Adrenal gland (tissue), 5 donors: ENCODE measurements around the gene ZNF302.

Source experiments
- CTCF ChIP-seq, 6 experiments: fragments of 450-650 bp in 4 of 6; fragments of 200-600 bp in 2 of 6; sonication (generic) in 1 of 6; IDR thresholded peaks; 1 replicate in 5 of 6; 2 replicates in 1 of 6; pipeline versions ENCODE4 v1.5.1 to v1.8.0; 2016 to 2021; ENCODE audit warnings: antibody characterized with exemption in 6 of 6, mild to moderate bottlenecking in 2 of 6, moderate library complexity in 1 of 6
- POLR2A ChIP-seq, 2 donors: fragments of 450-650 bp; IDR thresholded peaks; one replicate each; pipeline ENCODE4 v1.6.1; 2017; ENCODE audit warnings: antibody characterized with exemption in 2 of 2, mild to moderate bottlenecking in 2 of 2, moderate library complexity in 1 of 2
- donor health status: DM: no; HTN: no; CAD: no.

- TF ChIP-seq CTCF (IDR thresholded peaks at IDR 0.05) (no peak), POLR2A (IDR thresholded peaks at IDR 0.05) (no peak)
Measured at GRCh38 chr19:34713262-34713637, 35.8 kb downstream of the ZNF302 start.
